Osteoblast (primary cell): ENCODE results near the gene TPSG1. TPM values are rescaled to one million over a fixed set of nuclear protein-coding genes. Genes with fewer than 3 reads are reported as not detected.

Experiments
- DNase-seq: peaks from one replicate; pipeline ENCODE4 v3.0.0; 2011; ENCODE audit warnings: low spot score, mixed read lengths; ENCODE audit not compliant: insufficient read length; ENCODE audit errors: missing footprints
- H2AFZ ChIP-seq: 2 replicates; pipeline ENCODE4 v1.6.0; 2011; ENCODE audit warnings: mild to moderate bottlenecking, low read length
- H3K27ac ChIP-seq: 2 replicates; pipeline ENCODE4 v1.5.1; 2011; ENCODE audit warnings: mild to moderate bottlenecking, low read depth, low read length, moderate library complexity
- H3K27me3 ChIP-seq: 2 replicates; pipeline ENCODE4 v1.6.0; 2012; ENCODE audit warnings: mild to moderate bottlenecking, control low read depth, inconsistent platforms, low read length, moderate library complexity; ENCODE audit not compliant: insufficient read depth
- H3K36me3 ChIP-seq: 2 replicates; pipeline ENCODE4 v1.5.1; 2011; ENCODE audit warnings: mild to moderate bottlenecking, low read length, control low read depth, moderate library complexity; ENCODE audit not compliant: insufficient read depth
- H3K4me1 ChIP-seq: 2 replicates; pipeline ENCODE4 v1.5.1; 2011; ENCODE audit warnings: mild to moderate bottlenecking, low read length, control low read depth, moderate library complexity; ENCODE audit not compliant: insufficient read depth
- H3K4me2 ChIP-seq: 2 replicates; pipeline ENCODE4 v1.6.0; 2011; ENCODE audit warnings: mild to moderate bottlenecking, low read length; ENCODE audit not compliant: insufficient read depth
- H3K4me3 ChIP-seq: fragments of 200-600 bp; sonication (generic); 3 replicates; pipeline ENCODE4 v1.5.1; 2012; ENCODE audit warnings: mild to moderate bottlenecking, low read length, inconsistent platforms; ENCODE audit not compliant: insufficient read depth
- H3K79me2 ChIP-seq: 2 replicates; pipeline ENCODE4 v1.6.0; 2012; ENCODE audit warnings: mild to moderate bottlenecking, low read length, control low read depth, inconsistent platforms; ENCODE audit not compliant: insufficient read depth
- H3K9me3 ChIP-seq: 2 replicates; pipeline ENCODE4 v1.5.1; 2011; ENCODE audit warnings: low read depth, low read length, control low read depth
- H4K20me1 ChIP-seq: 2 replicates; pipeline ENCODE4 v1.6.0; 2012; ENCODE audit warnings: mild to moderate bottlenecking, low read length, control low read depth; ENCODE audit not compliant: insufficient read depth
- total RNA-seq: library from RNA; depleted of rRNA; stranded (reverse); fragments of >200 nt; gene quantifications from 2 replicates; pipeline ENCODE4 v1.2.3, GENCODE V29; 2012
- TF ChIP-seq, protein P1 (sequence below): IDR thresholded peaks from 2 replicates; pipeline ENCODE4 v1.5.1; 2011; ENCODE audit warnings: mild to moderate bottlenecking, low read depth, low read length, moderate library complexity; ENCODE audit errors: extremely low read depth

TPSG1 gene
- total RNA-seq, 1 donor = not detected

DNA sequence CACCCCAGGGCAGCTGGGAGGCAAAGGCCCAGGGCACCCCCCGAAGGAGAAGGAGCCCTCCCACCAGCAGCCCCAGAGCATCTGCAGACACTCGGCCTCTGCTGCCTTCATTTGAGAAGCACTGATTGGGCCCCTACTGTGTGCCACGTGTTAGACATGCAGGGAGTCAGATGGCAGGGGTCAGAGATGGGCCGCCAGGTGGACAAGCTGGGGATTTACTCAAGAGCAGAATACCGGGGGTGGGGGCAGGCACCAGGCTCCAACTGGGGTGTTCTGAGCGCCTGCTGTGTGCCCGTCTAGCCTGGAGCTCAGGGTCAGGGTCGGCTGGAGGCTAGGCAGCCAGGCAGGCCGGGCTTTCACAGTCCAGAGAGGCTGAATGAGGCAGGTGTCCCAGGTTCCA lies 18.7 kb downstream of the TPSG1 start:
- Histone ChIP-seq H3K79me2 (no peaks in the 10 kb centered on the region), H3K27ac (no peak overlapping the region)
- TF ChIP-seq, protein P1, sequence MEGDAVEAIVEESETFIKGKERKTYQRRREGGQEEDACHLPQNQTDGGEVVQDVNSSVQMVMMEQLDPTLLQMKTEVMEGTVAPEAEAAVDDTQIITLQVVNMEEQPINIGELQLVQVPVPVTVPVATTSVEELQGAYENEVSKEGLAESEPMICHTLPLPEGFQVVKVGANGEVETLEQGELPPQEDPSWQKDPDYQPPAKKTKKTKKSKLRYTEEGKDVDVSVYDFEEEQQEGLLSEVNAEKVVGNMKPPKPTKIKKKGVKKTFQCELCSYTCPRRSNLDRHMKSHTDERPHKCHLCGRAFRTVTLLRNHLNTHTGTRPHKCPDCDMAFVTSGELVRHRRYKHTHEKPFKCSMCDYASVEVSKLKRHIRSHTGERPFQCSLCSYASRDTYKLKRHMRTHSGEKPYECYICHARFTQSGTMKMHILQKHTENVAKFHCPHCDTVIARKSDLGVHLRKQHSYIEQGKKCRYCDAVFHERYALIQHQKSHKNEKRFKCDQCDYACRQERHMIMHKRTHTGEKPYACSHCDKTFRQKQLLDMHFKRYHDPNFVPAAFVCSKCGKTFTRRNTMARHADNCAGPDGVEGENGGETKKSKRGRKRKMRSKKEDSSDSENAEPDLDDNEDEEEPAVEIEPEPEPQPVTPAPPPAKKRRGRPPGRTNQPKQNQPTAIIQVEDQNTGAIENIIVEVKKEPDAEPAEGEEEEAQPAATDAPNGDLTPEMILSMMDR = no peak

DNA sequence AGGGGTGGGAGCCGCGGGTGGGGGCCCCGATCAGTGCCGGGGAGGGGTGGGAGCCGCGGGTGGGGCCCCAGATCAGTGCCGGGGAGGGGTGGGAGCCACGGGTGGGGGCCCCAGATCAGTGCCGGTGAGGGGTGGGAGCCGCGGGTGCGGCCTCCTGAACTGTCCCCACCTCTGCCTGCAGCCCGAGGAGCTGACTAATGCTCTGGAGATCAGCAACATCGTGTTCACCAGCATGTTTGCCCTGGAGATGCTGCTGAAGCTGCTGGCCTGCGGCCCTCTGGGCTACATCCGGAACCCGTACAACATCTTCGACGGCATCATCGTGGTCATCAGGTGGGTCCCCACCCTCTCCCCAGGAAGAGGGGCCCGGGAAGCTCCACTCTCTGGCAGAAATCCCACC lies 20.1 kb downstream of the TPSG1 start:
- Histone ChIP-seq H3K4me1 (no peaks in the 10 kb centered on the region), H3K79me2 (no peaks in the 10 kb centered on the region), H3K27me3 (no peaks in the 10 kb centered on the region), H3K27ac (no peak overlapping the region), H3K4me3 (no peak overlapping the region), H3K36me3 (no peaks in the 10 kb centered on the region), H3K4me2 (no peak overlapping the region), H3K9me3 (no peaks in the 10 kb centered on the region), H2AFZ (no peak overlapping the region), H4K20me1 (no peaks in the 10 kb centered on the region)
- DNase-seq = no peak
- TF ChIP-seq, protein P1 = no peak

More for the DNA sequence above, 18.7 kb downstream of the TPSG1 start:
- Histone ChIP-seq H3K4me2 (no peak overlapping the region), H3K36me3 (no peaks in the 10 kb centered on the region), H3K9me3 (no peaks in the 10 kb centered on the region), H3K4me3 (no peak overlapping the region), H4K20me1 (no peaks in the 10 kb centered on the region), H3K4me1 (no peaks in the 10 kb centered on the region), H2AFZ (no peak overlapping the region), H3K27me3 (no peaks in the 10 kb centered on the region)
- DNase-seq = no peak

DNA sequence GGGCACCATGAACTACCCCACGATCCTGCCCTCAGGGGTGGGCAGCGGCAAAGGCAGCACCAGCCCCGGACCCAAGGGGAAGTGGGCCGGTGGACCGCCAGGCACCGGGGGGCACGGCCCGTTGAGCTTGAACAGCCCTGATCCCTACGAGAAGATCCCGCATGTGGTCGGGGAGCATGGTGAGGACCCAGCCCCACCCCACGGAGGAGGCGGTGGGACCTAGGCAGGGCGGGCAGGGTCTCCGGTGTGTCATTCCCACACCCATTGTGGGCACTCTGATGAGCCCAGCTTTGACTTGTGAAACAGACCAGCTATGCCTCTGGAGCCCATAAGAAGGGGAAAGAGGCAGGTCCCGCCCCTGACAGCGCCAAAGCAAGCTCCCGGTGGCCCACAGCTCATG lies 22.8 kb downstream of the TPSG1 start:
- no peak for DNase-seq
- Histone ChIP-seq H4K20me1 (no peaks in the 10 kb centered on the region), H3K36me3 (no peaks in the 10 kb centered on the region), H2AFZ (no peak overlapping the region), H3K9me3 (no peaks in the 10 kb centered on the region), H3K79me2 (no peaks in the 10 kb centered on the region), H3K27me3 (no peaks in the 10 kb centered on the region), H3K4me2 (no peak overlapping the region), H3K4me3 (no peak overlapping the region), H3K4me1 (no peaks in the 10 kb centered on the region), H3K27ac (no peak overlapping the region)
- TF ChIP-seq, protein P1 = no peak

DNA sequence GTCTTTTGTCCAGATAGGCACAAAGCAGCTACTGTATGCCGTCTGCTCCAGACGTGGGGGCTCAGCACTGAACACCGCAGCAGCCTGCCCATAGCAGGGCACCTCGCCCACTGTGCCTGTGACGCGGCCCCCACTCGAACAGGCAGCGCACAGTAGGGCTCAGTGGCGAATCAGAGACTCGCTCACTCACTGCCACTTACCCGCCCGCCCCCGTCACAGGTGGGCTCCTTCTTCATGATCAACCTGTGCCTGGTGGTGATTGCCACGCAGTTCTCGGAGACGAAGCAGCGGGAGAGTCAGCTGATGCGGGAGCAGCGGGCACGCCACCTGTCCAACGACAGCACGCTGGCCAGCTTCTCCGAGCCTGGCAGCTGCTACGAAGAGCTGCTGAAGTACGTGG lies 23.6 kb downstream of the TPSG1 start:
- no peaks in the 10 kb centered on the region for H3K36me3 ChIP-seq
- DNase-seq = no peak
- H3K79me2 ChIP-seq = no peaks in the 10 kb centered on the region

More for the DNA sequence above, 23.6 kb downstream of the TPSG1 start:
- H2AFZ ChIP-seq = no peak overlapping the region
- H3K9me3 ChIP-seq = no peaks in the 10 kb centered on the region
- no peaks in the 10 kb centered on the region for H3K27me3 ChIP-seq
- TF ChIP-seq, protein P1 = no peak
- H3K27ac ChIP-seq = no peak overlapping the region
- H3K4me1 ChIP-seq = no peaks in the 10 kb centered on the region
- H3K4me3 ChIP-seq = no peak overlapping the region
- H3K4me2 ChIP-seq = no peak overlapping the region
- no peaks in the 10 kb centered on the region for H4K20me1 ChIP-seq
